Astrocyte (in vitro differentiated cells and primary cell): ENCODE measurements around the gene DNLZ. TPM values are rescaled to one million over a fixed set of nuclear protein-coding genes. Genes with fewer than 3 reads are reported as not detected.

Source experiments
- DNase-seq: peaks from one replicate; pipeline ENCODE4 v3.0.0-alpha.2; 2010; ENCODE audit warnings: low read depth
- FAIRE-seq: peaks from 2 replicates; lab custom pipeline; 2011; peaks lifted over from hg19 to GRCh38; lab: Jason Lieb, UNC
- H2AFZ ChIP-seq: 2 replicates; pipeline ENCODE4 v1.6.0; 2012; ENCODE audit warnings: low read depth, low read length, inconsistent platforms
- H3K27ac ChIP-seq: 2 replicates; pipeline ENCODE4 v1.5.1; 2011; ENCODE audit warnings: low read depth, low read length, inconsistent platforms
- H3K27me3 ChIP-seq: 2 replicates; pipeline ENCODE4 v1.6.0; 2011; ENCODE audit warnings: low read length, inconsistent platforms; ENCODE audit not compliant: insufficient read depth
- H3K36me3 ChIP-seq: 2 replicates; pipeline ENCODE4 v1.5.1; 2011; ENCODE audit warnings: low read length, inconsistent platforms; ENCODE audit not compliant: insufficient read depth
- H3K4me1 ChIP-seq: 2 replicates; pipeline ENCODE4 v1.5.1; 2011; ENCODE audit warnings: low read length, inconsistent platforms; ENCODE audit not compliant: insufficient read depth
- H3K4me2 ChIP-seq: 2 replicates; pipeline ENCODE4 v1.6.0; 2012; ENCODE audit warnings: low read length, inconsistent platforms
- H3K4me3 ChIP-seq: 2 replicates; pipeline ENCODE4 v1.5.1; 2011; ENCODE audit warnings: low read depth, mild to moderate bottlenecking, low read length, inconsistent platforms; ENCODE audit not compliant: insufficient read depth
- H3K79me2 ChIP-seq: 2 replicates; pipeline ENCODE4 v1.6.0; 2012; ENCODE audit warnings: mild to moderate bottlenecking, low read length, inconsistent platforms; ENCODE audit not compliant: insufficient read depth
- H3K9ac ChIP-seq: 2 replicates; pipeline ENCODE4 v1.6.0; 2012; ENCODE audit warnings: mild to moderate bottlenecking, low read length, inconsistent platforms
- H3K9me3 ChIP-seq: 2 replicates; pipeline ENCODE4 v1.5.1; 2012; ENCODE audit warnings: low read depth, mild to moderate bottlenecking, low read length, inconsistent platforms; ENCODE audit not compliant: insufficient read depth
- H4K20me1 ChIP-seq: 2 replicates; pipeline ENCODE4 v1.6.0; 2012; ENCODE audit warnings: low read length, inconsistent platforms; ENCODE audit not compliant: insufficient read depth
- H3K27ac Mint-ChIP-seq: one replicate; pipeline ENCODE4 v1.8.0; 2021; ENCODE audit warnings: mild to moderate bottlenecking, mixed read lengths; ENCODE audit not compliant: unreplicated experiment
- H3K27me3 Mint-ChIP-seq: one replicate; pipeline ENCODE4 v1.8.0; 2021; ENCODE audit warnings: low read depth, mixed read lengths; ENCODE audit not compliant: unreplicated experiment
- H3K36me3 Mint-ChIP-seq: one replicate; pipeline ENCODE4 v1.8.0; 2021; ENCODE audit warnings: low read depth, mixed read lengths; ENCODE audit not compliant: unreplicated experiment
- H3K4me1 Mint-ChIP-seq: one replicate; pipeline ENCODE4 v1.8.0; 2021; ENCODE audit warnings: low read depth, mixed read lengths; ENCODE audit not compliant: unreplicated experiment
- H3K4me3 Mint-ChIP-seq: one replicate; pipeline ENCODE4 v1.8.0; 2021; ENCODE audit warnings: mild to moderate bottlenecking, moderate library complexity, mixed read lengths; ENCODE audit not compliant: unreplicated experiment
- H3K9me3 Mint-ChIP-seq: one replicate; pipeline ENCODE4 v1.8.0; 2021; ENCODE audit warnings: mild to moderate bottlenecking, mixed read lengths; ENCODE audit not compliant: unreplicated experiment
- CTCF ChIP-seq: IDR thresholded peaks from 2 replicates; pipeline ENCODE4 v1.5.1; 2011; ENCODE audit warnings: low read depth, mild to moderate bottlenecking, inconsistent platforms, low read length, moderate library complexity; ENCODE audit not compliant: insufficient read depth
- EZH2 ChIP-seq: IDR thresholded peaks from 2 replicates; pipeline ENCODE4 v1.6.1; 2012; ENCODE audit warnings: mild to moderate bottlenecking, low read length, inconsistent platforms; ENCODE audit not compliant: insufficient read depth
- total RNA-seq: library from RNA; stranded (reverse); gene quantifications from 2 replicates; pipeline ENCODE4 v1.2.1, GENCODE V29; 2021

Gene DNLZ
- total RNA-seq, 1 donor from 2014 or later, result 17.4 TPM

- Histone ChIP-seq H3K27me3 (no peaks in the 10 kb centered on the region), H3K36me3 (no peaks in the 10 kb centered on the region), H3K4me2 (peak overlapping the region; percentile 98), H3K4me1 (peaks cover 32% of the 10 kb centered on the region), H3K79me2 (peaks cover 64% of the 10 kb centered on the region), H4K20me1 (peaks cover 61% of the 10 kb centered on the region), H3K4me3 (peak overlapping the region; percentile 75), H2AFZ (no peak overlapping the region), H3K9me3 (no peaks in the 10 kb centered on the region), H3K27ac (peak overlapping the region; percentile 51), H3K9ac (peak overlapping the region; percentile 85)
- Mint-ChIP-seq H3K27me3 (no peaks in the 10 kb centered on the region), H3K4me3 (peak overlapping the region; percentile 89), H3K9me3 (no peaks in the 10 kb centered on the region), H3K4me1 (peaks cover 11% of the 10 kb centered on the region), H3K36me3 (peaks cover 3% of the 10 kb centered on the region), H3K27ac (peak overlapping the region; percentile 47)
- FAIRE-seq (no peak), DNase-seq (no peak)
- TF ChIP-seq CTCF, result no peak
These were observed 34.3 kb downstream of the DNLZ start for GRCh38 chr9:136329211-136329627.

- Histone ChIP-seq H3K36me3 (no peaks in the 10 kb centered on the region), H3K4me1 (peaks cover 32% of the 10 kb centered on the region), H3K27me3 (no peaks in the 10 kb centered on the region), H3K9me3 (no peaks in the 10 kb centered on the region), H3K27ac (peak overlapping the region; percentile 51), H3K4me2 (peak overlapping the region; percentile 98), H3K9ac (peak overlapping the region; percentile 85), H3K79me2 (peaks cover 58% of the 10 kb centered on the region), H4K20me1 (peaks cover 55% of the 10 kb centered on the region), H2AFZ (peak overlapping the region; percentile 34), H3K4me3 (peak overlapping the region; percentile 75)
- Mint-ChIP-seq H3K4me3 (peak overlapping the region; percentile 89), H3K9me3 (no peaks in the 10 kb centered on the region), H3K27ac (peak overlapping the region; percentile 69), H3K4me1 (peaks cover 11% of the 10 kb centered on the region), H3K36me3 (peaks cover 3% of the 10 kb centered on the region), H3K27me3 (peaks cover 1% of the 10 kb centered on the region)
- peak; percentile 47 for DNase-seq
- no peak for TF ChIP-seq EZH2
- no peak for TF ChIP-seq CTCF
- no peak for FAIRE-seq
These were observed 34.9 kb downstream of the DNLZ start for GRCh38 chr9:136328622-136329041.

- Histone ChIP-seq H2AFZ (no peak overlapping the region), H3K4me3 (peak overlapping the region; percentile 75), H3K4me1 (peaks cover 32% of the 10 kb centered on the region), H3K9ac (peak overlapping the region; percentile 85), H3K9me3 (no peaks in the 10 kb centered on the region), H3K27me3 (no peaks in the 10 kb centered on the region), H3K79me2 (peaks cover 53% of the 10 kb centered on the region), H3K36me3 (no peaks in the 10 kb centered on the region), H3K27ac (peak overlapping the region; percentile 51), H4K20me1 (peaks cover 50% of the 10 kb centered on the region), H3K4me2 (peak overlapping the region; percentile 98)
- H3K27me3 Mint-ChIP-seq, result peaks cover 5% of the 10 kb centered on the region
- peaks cover 3% of the 10 kb centered on the region for H3K36me3 Mint-ChIP-seq
- FAIRE-seq (no peak), DNase-seq (no peak)
- TF ChIP-seq CTCF (no peak), EZH2 (no peak)
- H3K9me3 Mint-ChIP-seq, result no peaks in the 10 kb centered on the region
- H3K4me3 Mint-ChIP-seq, result peak overlapping the region; percentile 89
- H3K4me1 Mint-ChIP-seq, result peaks cover 11% of the 10 kb centered on the region
- no peak overlapping the region for H3K27ac Mint-ChIP-seq
These were observed 35.4 kb downstream of the DNLZ start for GRCh38 chr9:136328011-136328621.
